GM19240 (cell line): ENCODE measurements around the gene GORAB.
A peak's percentile ranks its signal among the peaks of the same experiment; 100 is the strongest.

Source experiments
- DNase-seq: peaks from one replicate; pipeline ENCODE4 v3.0.0; 2011; ENCODE audit warnings: low spot score; ENCODE audit not compliant: insufficient read length

The GORAB gene

DNA sequence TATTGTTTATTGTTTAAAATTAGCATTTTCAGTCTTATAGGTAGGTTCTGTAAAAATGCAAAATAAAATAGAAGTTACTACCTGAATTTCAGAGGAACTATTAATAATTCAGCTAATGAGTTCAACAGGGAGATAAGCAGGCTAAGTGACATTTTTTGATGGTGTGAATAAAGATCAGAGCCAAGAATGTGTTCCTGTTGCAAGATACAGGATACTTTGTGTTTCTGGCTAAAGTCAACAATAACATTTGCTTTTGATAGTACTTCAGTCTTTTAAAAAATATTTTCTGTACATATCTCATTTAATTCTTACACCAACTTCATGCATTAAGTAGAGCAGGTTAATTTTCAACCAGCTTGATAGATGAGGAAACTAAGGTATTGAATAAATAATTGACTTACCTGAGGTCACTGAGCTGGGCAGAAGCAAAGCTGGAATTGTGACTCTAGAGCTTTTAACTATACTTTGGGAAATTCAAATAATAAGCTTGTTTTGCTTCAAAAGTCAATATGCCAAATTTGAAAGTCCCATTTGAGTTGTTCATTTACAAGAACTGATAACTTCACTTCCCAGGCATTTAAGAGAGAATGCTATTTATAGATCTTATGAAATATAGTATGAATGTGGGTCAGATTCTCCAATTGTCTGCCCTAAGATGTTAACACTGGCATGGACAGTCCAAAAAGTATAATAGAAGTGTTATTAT lies 6.0 kb downstream of the GORAB start:
- no peak for DNase-seq

- DNase-seq: no peak
Observed at GRCh38 chr1:170538687-170539086, 6.7 kb downstream of the GORAB start.

- DNase-seq: no peak
Observed at GRCh38 chr1:170539154-170539553, 7.2 kb downstream of the GORAB start.

DNA sequence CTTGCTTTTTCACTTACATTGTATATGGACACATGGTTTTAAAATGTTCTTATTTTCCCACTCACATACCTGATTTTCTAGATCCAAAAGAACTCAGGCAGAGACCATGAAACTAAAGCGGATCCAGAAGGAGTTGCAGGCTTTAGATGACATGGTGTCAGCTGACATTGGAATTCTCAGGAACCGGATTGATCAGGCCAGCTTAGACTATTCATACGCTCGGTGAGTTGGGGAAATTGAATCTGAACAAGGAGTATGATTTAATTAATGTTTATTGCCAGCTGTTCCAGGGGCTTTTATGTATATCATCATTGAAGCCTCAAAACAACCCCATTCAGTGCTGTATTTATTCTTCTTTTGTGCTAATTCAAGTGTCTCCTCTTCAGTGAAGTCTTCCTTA lies 12.7 kb downstream of the GORAB start:
- DNase-seq: no peak

- no peak for DNase-seq
Observed at GRCh38 chr1:170545476-170545875, 13.5 kb downstream of the GORAB start.

- no peak for DNase-seq
Observed at GRCh38 chr1:170547255-170547654, 15.3 kb downstream of the GORAB start.

GRCh38 chr1:170548497-170548896 lies 16.5 kb downstream of the GORAB start:
- no peak for DNase-seq

DNA sequence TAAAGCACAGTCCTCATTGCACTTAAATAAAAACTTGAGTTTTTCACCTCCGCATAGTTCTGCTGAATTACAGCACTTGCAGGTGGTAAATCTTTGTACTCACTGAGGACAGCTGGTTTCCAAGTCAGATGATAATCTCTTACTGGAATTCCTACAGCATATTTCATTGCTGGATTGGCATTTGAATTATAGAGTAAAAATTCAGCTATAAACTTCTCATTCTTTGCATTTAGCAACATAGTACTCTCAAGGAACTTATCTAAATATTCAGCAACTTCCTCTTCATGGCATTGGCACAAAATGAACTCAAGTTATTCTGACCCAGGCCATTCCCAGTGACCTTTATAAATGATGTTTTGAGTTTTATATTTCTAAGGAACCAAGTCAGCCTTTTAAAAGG lies 23.4 kb downstream of the GORAB start:
- DNase-seq: no peak

- no peak for DNase-seq
Observed at GRCh38 chr1:170556917-170557316, 25.0 kb downstream of the GORAB start.

GRCh38 chr1:170558731-170559130 lies 26.8 kb downstream of the GORAB start:
- no peak for DNase-seq

GRCh38 chr1:170559166-170559565 lies 27.2 kb downstream of the GORAB start:
- DNase-seq: no peak

DNA sequence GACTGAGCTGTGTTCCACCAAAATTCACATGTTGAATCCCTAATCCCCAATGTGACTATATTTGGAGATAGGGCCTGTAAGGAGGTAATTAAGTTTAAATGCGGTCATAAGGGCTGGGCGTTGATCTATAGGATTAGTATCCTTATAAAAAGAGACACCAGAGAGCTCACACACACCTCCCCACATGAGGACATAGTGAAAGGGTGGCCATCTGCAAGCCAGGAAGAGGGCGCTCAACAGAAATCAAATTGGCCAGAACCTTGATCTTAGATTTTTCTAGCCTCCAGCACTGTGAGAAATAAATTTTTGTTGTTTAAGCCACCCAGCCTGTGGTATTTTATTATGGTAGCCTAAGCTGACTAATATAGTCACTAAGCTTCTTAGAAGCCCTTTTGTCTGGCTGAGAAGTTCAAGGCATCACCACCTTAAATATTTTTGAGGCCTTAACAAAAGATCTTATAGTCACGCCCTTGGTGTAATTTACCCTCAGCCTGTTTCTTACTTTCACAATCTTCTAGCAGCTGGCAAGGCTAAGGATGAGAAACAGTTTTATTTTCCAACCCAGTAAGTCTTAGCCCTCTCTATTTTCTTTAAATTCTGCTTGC lies 28.8 kb downstream of the GORAB start:
- no peak for DNase-seq

DNA sequence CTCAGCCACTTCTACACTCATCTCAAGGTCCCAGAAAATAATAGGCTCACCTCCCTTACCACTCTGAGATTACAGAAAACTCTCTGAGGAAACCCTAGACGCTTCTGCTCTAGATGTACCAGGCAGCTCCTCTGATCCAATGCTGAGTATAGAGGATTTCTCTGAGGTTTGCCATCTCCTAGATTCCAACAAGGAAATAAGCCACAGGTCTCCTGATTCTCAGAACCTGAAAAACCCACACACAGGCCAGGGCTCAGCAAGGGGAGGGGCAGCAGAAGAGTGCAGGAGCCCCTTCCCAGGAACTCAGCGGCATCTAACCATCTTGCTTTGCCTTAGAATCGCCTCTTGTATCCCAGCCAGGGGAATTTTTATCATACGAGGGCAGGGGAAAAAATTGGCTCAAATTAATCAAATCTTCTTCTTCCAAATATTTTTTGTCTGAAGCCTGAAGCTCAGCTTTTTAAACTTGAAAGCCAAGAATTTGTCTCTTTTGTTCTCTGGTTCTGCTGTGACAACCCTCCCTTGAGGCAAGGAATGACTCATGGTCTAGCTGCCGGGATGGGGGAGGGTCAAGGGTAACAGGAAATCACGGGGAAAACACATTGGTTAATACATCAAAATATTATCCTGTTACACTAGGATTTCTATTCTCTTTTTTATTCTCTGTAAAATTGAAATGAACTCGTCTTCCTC lies 30.8 kb downstream of the GORAB start:
- DNase-seq: peak; percentile 6

GRCh38 chr1:170567214-170567613 lies 35.2 kb downstream of the GORAB start:
- DNase-seq: no peak

DNA sequence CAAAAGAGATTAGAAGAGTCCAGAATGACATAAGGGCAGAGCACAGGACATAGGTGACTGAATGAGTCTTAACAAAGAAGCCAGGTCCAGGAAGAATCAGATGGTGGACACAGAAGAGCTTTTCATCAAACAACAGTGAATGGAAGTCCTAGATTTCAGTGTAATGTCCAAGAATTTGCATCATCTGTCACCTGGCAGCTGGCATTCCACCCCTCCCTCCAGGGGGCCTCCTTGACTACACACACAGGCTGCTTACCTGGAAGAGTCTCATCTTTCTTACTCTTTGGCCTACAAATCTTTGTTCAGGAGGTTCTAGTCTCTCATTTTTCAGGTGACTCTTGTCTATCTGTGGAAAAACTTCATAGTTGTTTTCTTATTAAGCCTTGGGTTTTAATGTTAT lies 36.2 kb downstream of the GORAB start:
- DNase-seq: no peak

DNA sequence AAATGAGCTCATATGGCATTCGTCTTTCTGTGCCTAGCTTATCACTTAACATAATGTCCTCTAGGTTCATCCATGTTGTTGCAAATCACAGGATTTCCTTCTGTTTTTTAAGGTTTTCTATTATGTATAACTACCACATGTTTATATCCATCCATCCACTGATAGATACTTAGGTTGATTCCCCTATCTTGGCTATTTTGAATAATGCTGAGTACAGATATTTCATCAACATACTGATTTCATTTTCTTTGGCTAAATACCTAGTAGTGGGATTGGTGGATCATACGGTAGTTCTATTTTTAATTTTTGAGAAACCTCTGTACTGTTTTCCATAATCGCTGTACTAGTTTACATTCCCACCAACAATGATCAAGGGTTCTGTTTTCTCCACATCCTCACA lies 45.0 kb downstream of the GORAB start:
- no peak for DNase-seq

GRCh38 chr1:170578359-170578758 lies 46.4 kb downstream of the GORAB start:
- DNase-seq: no peak

- no peak for DNase-seq
Observed at GRCh38 chr1:170580636-170581440, 48.9 kb downstream of the GORAB start.

- no peak for DNase-seq
Observed at GRCh38 chr1:170583186-170583585, 51.2 kb downstream of the GORAB start.

DNA sequence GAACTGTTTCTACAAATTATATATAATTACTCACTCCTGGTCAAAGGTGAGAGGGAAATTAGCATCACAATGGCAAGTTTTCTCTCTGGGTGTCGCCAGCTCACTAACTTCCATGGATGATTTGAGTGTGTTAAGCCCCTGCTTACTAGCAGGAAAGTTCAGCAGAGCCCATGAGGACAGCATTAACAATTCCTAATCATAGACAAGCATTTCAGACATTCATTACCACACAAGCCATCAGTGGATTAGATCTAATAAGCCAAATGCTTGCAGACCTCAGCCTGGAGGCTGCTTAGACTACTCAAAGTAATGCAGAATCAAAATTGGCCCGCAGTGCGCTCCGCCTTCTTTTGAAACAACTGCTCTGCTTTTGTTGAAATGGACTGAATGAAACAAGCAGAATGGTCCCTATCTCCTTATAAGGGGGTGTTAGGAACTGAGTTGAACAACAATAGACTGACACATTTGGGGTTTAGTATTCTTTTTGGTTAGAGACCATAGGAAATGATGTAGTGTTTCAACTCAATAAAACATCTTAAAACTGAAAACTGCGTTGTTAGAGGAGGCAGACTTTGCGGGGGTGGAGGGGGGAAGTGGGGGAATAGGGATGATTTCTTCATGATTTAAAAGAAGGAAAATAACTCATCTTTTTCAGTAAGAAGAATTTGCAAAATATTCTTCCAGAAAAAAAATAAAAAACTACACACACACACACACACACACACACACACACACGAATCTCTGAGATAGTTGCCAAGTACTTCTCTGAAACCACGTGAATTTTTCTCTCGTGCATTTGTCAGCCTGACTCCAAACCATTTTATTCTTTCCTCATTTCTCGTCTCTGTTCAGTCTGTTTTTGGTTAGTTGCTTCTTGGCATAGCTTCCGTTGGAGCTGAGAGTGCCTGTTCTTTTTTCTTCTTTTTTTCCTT lies 54.6 kb downstream of the GORAB start:
- DNase-seq: no peak

- no peak for DNase-seq
Observed at GRCh38 chr1:170587253-170587593, 55.3 kb downstream of the GORAB start.
